HFFc6 (cell line): Measurements from ENCODE around the gene CLSTN2. TPM values are rescaled to one million over a fixed set of nuclear protein-coding genes. Genes with fewer than 3 reads are reported as not detected.

Experiments used
- DNase-seq: peaks from one replicate; pipeline ENCODE4 v3.0.0-alpha.2; 2018
- H3K27ac Mint-ChIP-seq: 2 replicates; pipeline ENCODE4 v1.8.0; 2020; ENCODE audit warnings: mild to moderate bottlenecking, mixed read lengths
- H3K27me3 Mint-ChIP-seq: 2 replicates; pipeline ENCODE4 v1.8.0; 2021; ENCODE audit warnings: mild to moderate bottlenecking, moderate library complexity, mixed read lengths; ENCODE audit not compliant: insufficient read depth
- H3K36me3 Mint-ChIP-seq: 2 replicates; pipeline ENCODE4 v1.8.0; 2021; ENCODE audit warnings: low read depth, mixed read lengths
- H3K4me1 Mint-ChIP-seq: 2 replicates; pipeline ENCODE4 v1.8.0; 2020; ENCODE audit warnings: low read depth, mixed read lengths
- H3K4me3 Mint-ChIP-seq: 2 replicates; pipeline ENCODE4 v1.8.0; 2020; ENCODE audit warnings: mild to moderate bottlenecking, moderate library complexity, mixed read lengths
- H3K9me3 Mint-ChIP-seq: 2 replicates; pipeline ENCODE4 v1.8.0; 2020; ENCODE audit warnings: mild to moderate bottlenecking, mixed read lengths
- total RNA-seq, 6 experiments: library from RNA; stranded (reverse); fragmentation: NEBNext Ultra II Directional; extraction: Animal tissue kit (Norgen Biotek cat#: 25700); gene quantifications; 2 replicates in 1 of 6; 3 replicates in 5 of 6; pipeline ENCODE4 v1.2.3, GENCODE V29; 2021
- TF ChIP-seq, protein P1 (sequence below): fragments of 200-600 bp; sonication (generic); IDR thresholded peaks from 2 replicates; pipeline ENCODE4 v1.5.0; 2021; ENCODE audit warnings: antibody characterized with exemption, mild to moderate bottlenecking

CLSTN2 gene
- total RNA-seq, 6 experiments from 2014 or later, result 0.05 TPM; not detected in 5

DNA sequence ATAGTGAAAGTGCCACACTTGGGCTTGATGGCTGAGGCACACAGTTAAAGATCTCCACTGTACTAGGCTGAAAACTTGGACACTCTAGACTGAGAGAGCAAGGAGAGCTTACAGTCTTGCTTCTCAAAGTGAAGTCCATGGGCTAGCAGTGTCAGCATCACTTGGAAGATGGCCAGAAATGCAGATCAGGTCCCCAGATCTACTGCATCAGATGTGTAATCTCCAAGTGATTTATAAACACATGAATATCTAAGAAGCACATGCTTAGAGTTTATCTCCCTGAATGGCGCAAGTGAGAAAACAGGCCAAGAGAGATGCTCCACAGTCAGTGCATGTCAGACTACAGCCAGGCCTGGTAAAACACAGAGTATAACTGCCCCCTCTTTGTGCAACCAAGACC lies 308.6 kb downstream of the CLSTN2 start:
- DNase-seq, result no peak
- TF ChIP-seq, protein P1, sequence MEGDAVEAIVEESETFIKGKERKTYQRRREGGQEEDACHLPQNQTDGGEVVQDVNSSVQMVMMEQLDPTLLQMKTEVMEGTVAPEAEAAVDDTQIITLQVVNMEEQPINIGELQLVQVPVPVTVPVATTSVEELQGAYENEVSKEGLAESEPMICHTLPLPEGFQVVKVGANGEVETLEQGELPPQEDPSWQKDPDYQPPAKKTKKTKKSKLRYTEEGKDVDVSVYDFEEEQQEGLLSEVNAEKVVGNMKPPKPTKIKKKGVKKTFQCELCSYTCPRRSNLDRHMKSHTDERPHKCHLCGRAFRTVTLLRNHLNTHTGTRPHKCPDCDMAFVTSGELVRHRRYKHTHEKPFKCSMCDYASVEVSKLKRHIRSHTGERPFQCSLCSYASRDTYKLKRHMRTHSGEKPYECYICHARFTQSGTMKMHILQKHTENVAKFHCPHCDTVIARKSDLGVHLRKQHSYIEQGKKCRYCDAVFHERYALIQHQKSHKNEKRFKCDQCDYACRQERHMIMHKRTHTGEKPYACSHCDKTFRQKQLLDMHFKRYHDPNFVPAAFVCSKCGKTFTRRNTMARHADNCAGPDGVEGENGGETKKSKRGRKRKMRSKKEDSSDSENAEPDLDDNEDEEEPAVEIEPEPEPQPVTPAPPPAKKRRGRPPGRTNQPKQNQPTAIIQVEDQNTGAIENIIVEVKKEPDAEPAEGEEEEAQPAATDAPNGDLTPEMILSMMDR, result no peak
- Mint-ChIP-seq H3K36me3 (no peaks in the 10 kb centered on the region), H3K27me3 (no peaks in the 10 kb centered on the region), H3K4me1 (no peaks in the 10 kb centered on the region), H3K4me3 (no peak overlapping the region), H3K9me3 (peaks cover 44% of the 10 kb centered on the region), H3K27ac (no peak overlapping the region)

DNA sequence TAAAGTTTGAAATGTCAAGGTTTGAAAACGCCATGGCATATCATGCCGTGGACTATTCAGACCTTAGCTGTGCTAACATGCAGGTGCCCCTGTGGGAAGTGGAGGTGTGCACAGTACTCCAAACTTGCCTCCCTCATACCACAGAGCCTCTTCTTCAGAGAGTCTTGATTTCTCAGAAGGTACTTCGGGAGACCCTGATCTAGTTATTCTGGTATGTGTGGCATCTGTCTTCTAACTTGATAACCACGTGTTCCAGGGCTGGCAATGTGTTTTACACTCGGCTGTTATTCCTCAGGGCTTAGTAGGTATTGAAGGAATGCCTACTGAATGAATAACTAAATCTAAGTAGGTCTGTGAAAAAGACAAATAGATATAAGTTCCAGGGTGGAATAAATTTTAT lies 309.9 kb downstream of the CLSTN2 start:
- H3K36me3 Mint-ChIP-seq, result no peaks in the 10 kb centered on the region
- DNase-seq, result no peak
- TF ChIP-seq, protein P1, result no peak
- H3K4me1 Mint-ChIP-seq, result no peaks in the 10 kb centered on the region
- H3K9me3 Mint-ChIP-seq, result peaks cover 52% of the 10 kb centered on the region
- H3K27ac Mint-ChIP-seq, result no peak overlapping the region
- H3K27me3 Mint-ChIP-seq, result no peaks in the 10 kb centered on the region
- H3K4me3 Mint-ChIP-seq, result no peak overlapping the region

DNA sequence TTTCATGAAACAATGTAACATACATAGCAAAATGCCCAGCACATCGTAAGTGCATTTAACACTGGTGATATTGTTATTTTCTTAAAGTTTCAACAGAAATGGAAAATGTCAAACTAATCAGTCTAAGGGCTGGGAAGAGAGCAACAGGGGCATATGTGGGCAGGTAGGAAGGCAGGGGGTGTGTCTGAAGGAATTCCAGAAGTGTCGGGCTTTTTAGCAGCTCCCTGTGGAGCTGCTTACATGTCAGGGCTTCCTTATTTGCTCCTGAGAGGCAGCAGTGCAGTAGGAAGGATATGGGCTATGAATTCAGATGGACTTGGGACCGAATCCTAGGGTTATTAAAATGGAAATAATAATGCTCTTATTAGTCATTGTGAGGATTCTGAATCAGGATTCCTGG lies 311.6 kb downstream of the CLSTN2 start:
- Mint-ChIP-seq H3K9me3 (peaks cover 58% of the 10 kb centered on the region), H3K27me3 (no peaks in the 10 kb centered on the region), H3K27ac (no peak overlapping the region), H3K4me1 (no peaks in the 10 kb centered on the region), H3K4me3 (no peak overlapping the region), H3K36me3 (no peaks in the 10 kb centered on the region; the same call in 1 of the 2 replicates)
- no peak for DNase-seq
- TF ChIP-seq, protein P1, result no peak

DNA sequence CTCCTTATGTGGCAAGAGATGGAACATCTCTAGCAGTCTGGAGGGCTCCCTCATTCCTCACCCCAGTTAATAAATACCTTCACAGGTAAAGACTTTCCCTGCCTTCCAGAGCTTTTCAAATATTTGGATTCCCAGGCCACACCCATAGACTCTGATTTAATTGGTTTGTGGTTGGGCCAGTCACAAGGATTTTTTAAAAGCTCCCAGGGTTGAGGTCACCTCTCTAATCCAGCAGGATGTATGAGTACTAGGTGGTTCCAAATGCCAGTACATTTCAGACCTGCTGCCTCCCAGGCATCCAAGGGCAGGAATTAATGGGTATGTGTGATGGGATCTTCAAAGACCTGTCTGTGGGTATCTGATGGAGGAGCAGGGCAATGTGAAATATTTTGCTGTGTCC lies 312.8 kb downstream of the CLSTN2 start:
- H3K4me1 Mint-ChIP-seq, result no peaks in the 10 kb centered on the region
- no peak for DNase-seq
- H3K27ac Mint-ChIP-seq, result no peak overlapping the region
- no peak overlapping the region for H3K4me3 Mint-ChIP-seq
- TF ChIP-seq, protein P1, result no peak
- H3K36me3 Mint-ChIP-seq, result no peaks in the 10 kb centered on the region; the same call in 1 of the 2 replicates
- H3K9me3 Mint-ChIP-seq, result peaks cover 67% of the 10 kb centered on the region
- no peaks in the 10 kb centered on the region for H3K27me3 Mint-ChIP-seq

DNA sequence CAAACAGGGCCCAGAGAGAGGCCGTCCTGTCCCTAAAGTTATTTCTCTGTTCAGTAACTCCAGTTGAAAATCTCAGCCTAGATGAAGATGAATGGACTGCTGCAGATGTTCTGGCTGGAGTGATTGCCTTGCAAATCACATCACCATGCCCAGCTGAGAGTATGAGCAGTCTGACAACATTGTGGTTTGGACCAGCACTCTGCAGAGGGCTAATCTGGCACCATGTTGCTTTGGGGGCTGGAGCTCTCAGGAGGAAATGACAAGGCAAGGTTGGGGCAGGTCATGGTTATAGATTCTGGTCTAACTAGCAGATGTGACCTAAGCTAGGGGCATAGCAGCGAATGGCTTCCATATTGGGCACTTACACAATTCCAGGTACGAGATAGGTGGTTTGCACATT lies 314.2 kb downstream of the CLSTN2 start:
- Mint-ChIP-seq H3K4me3 (no peak overlapping the region), H3K27ac (no peak overlapping the region), H3K36me3 (no peaks in the 10 kb centered on the region; the same call in 1 of the 2 replicates), H3K9me3 (peaks cover 71% of the 10 kb centered on the region), H3K27me3 (no peaks in the 10 kb centered on the region), H3K4me1 (no peaks in the 10 kb centered on the region)
- TF ChIP-seq, protein P1, result no peak
- DNase-seq, result no peak
